Measurements from ENCODE around the gene ROBO1. TPM values are rescaled to one million over a fixed set of nuclear protein-coding genes. Genes with fewer than 3 reads are reported as not detected.

Gene ROBO1
- total and polyA plus RNA-seq, 9 donors, result 26.2 to 77.2 (median 38.7) TPM

GRCh38 chr3:78878789-78879188 lies 889.0 kb downstream of the ROBO1 start:
- no CpG with 5 or more reads among the region's 1 CpG for WGBS (ENCODE audit: insufficient coverage)
- H3K4me3 ChIP-seq (ENCODE audit: low read length), result no peak overlapping the region
- no peak overlapping the region for H3K27ac ChIP-seq (ENCODE audit: low read length)
- H3K27me3 ChIP-seq (ENCODE audit: control insufficient read depth, insufficient read depth, low read length), result no peaks in the 10 kb centered on the region
- H3K36me3 ChIP-seq (ENCODE audit: control insufficient read depth, insufficient read depth, low read length), result no peaks in the 10 kb centered on the region
- DNase-seq, result no peak
- peaks cover 3% of the 10 kb centered on the region for H3K4me1 ChIP-seq (ENCODE audit: control insufficient read depth, insufficient read depth, low read length)
- H3K9me3 ChIP-seq (replicated peaks; ENCODE audit: control insufficient read depth, low read depth, low read length), result no peaks in the 10 kb centered on the region

DNA sequence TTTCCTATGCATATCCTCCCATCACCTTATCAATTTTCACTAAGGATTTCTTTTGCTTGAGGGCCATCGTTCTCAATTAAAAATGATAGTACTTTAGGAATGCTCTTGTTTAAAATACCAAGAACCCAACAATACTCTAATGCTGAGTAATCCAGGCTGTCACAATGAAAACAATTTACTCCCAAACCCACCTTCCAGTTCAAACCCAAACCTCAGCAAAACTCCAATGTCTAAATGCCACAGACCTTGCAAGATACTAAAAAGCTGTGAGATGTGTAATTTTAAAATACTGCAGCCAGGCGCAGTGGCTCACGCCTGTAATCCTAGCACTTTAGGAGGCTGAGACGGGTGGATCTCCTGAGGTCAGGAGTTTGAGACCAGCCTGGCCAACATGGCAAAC lies 889.8 kb downstream of the ROBO1 start:
- WGBS (ENCODE audit: insufficient coverage), result 83% methylated on average over 3 of the region's 4 CpGs

GRCh38 chr3:78875851-78876250 lies 891.9 kb downstream of the ROBO1 start:
- Histone ChIP-seq H3K4me3 (ENCODE audit: low read length) (no peak overlapping the region), H3K9me3 (replicated peaks; ENCODE audit: control insufficient read depth, low read depth, low read length) (no peaks in the 10 kb centered on the region), H3K27ac (ENCODE audit: low read length) (no peak overlapping the region), H3K27me3 (ENCODE audit: control insufficient read depth, insufficient read depth, low read length) (no peaks in the 10 kb centered on the region), H3K4me1 (ENCODE audit: control insufficient read depth, insufficient read depth, low read length) (peaks cover 5% of the 10 kb centered on the region), H3K36me3 (ENCODE audit: control insufficient read depth, insufficient read depth, low read length) (no peaks in the 10 kb centered on the region)
- DNase-seq, result no peak

More for the DNA sequence above, 889.8 kb downstream of the ROBO1 start:
- peaks cover 3% of the 10 kb centered on the region for H3K4me1 ChIP-seq (ENCODE audit: control insufficient read depth, insufficient read depth, low read length)
- no peaks in the 10 kb centered on the region for H3K27me3 ChIP-seq (ENCODE audit: control insufficient read depth, insufficient read depth, low read length)
- H3K27ac ChIP-seq (ENCODE audit: low read length), result no peak overlapping the region
- no peaks in the 10 kb centered on the region for H3K36me3 ChIP-seq (ENCODE audit: control insufficient read depth, insufficient read depth, low read length)
- no peak for DNase-seq
- no peaks in the 10 kb centered on the region for H3K9me3 ChIP-seq (replicated peaks; ENCODE audit: control insufficient read depth, low read depth, low read length)
- no peak overlapping the region for H3K4me3 ChIP-seq (ENCODE audit: low read length)

- WGBS (ENCODE audit: insufficient coverage), result no CpG with 5 or more reads among the region's 4 CpGs
- Histone ChIP-seq H3K4me3 (ENCODE audit: low read length) (no peak overlapping the region), H3K9me3 (replicated peaks; ENCODE audit: control insufficient read depth, low read depth, low read length) (no peaks in the 10 kb centered on the region), H3K27ac (ENCODE audit: low read length) (no peak overlapping the region), H3K36me3 (ENCODE audit: control insufficient read depth, insufficient read depth, low read length) (no peaks in the 10 kb centered on the region), H3K27me3 (ENCODE audit: control insufficient read depth, insufficient read depth, low read length) (no peaks in the 10 kb centered on the region), H3K4me1 (ENCODE audit: control insufficient read depth, insufficient read depth, low read length) (peaks cover 5% of the 10 kb centered on the region)
- peak; percentile 46 for DNase-seq
These were observed 892.4 kb downstream of the ROBO1 start for GRCh38 chr3:78875436-78875835.

- H3K27me3 ChIP-seq (ENCODE audit: control insufficient read depth, insufficient read depth, low read length), result no peaks in the 10 kb centered on the region
- H3K36me3 ChIP-seq (ENCODE audit: control insufficient read depth, insufficient read depth, low read length), result no peaks in the 10 kb centered on the region
- DNase-seq, result no peak
- peaks cover 3% of the 10 kb centered on the region for H3K4me1 ChIP-seq (ENCODE audit: control insufficient read depth, insufficient read depth, low read length)
- no peak overlapping the region for H3K27ac ChIP-seq (ENCODE audit: low read length)
- no peak overlapping the region for H3K4me3 ChIP-seq (ENCODE audit: low read length)
- H3K9me3 ChIP-seq (replicated peaks; ENCODE audit: control insufficient read depth, low read depth, low read length), result no peaks in the 10 kb centered on the region
- WGBS (ENCODE audit: insufficient coverage), result no CpG with 5 or more reads among the region's 2 CpGs
These were observed 894.2 kb downstream of the ROBO1 start for GRCh38 chr3:78873641-78874040.

- peak; percentile 41 for DNase-seq
- Histone ChIP-seq H3K36me3 (ENCODE audit: control insufficient read depth, insufficient read depth, low read length) (no peaks in the 10 kb centered on the region), H3K27me3 (ENCODE audit: control insufficient read depth, insufficient read depth, low read length) (no peaks in the 10 kb centered on the region), H3K4me1 (ENCODE audit: control insufficient read depth, insufficient read depth, low read length) (peaks cover 3% of the 10 kb centered on the region), H3K9me3 (replicated peaks; ENCODE audit: control insufficient read depth, low read depth, low read length) (no peaks in the 10 kb centered on the region), H3K27ac (ENCODE audit: low read length) (no peak overlapping the region), H3K4me3 (ENCODE audit: low read length) (no peak overlapping the region)
- WGBS (ENCODE audit: insufficient coverage), result 0% methylated on average over 1 of the region's 3 CpGs
These were observed 895.6 kb downstream of the ROBO1 start for GRCh38 chr3:78872195-78872594.

DNA sequence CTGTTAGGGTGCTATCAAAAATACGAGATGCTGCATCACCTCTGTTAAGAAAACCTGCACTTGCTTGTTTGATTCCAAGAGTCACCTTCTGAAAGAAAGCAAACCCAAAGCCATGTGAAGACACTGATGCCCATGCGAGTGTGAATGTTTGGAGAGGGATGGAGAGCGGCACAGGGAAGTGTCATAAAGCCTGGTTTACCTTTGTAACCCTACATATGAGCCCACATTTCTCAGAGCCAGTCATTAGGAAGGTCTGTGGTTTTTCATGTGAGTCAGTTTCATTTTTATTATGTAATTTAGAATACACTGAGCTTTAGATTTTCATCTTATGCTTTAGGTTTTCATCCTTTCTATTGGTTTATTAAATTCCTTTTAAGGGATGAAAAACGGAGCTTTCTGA lies 896.8 kb downstream of the ROBO1 start:
- no peak overlapping the region for H3K4me3 ChIP-seq (ENCODE audit: low read length)
- no peak for DNase-seq
- no peaks in the 10 kb centered on the region for H3K9me3 ChIP-seq (replicated peaks; ENCODE audit: control insufficient read depth, low read depth, low read length)
- no peaks in the 10 kb centered on the region for H3K27me3 ChIP-seq (ENCODE audit: control insufficient read depth, insufficient read depth, low read length)
- H3K4me1 ChIP-seq (ENCODE audit: control insufficient read depth, insufficient read depth, low read length), result peaks cover 3% of the 10 kb centered on the region
- H3K27ac ChIP-seq (ENCODE audit: low read length), result no peak overlapping the region
- H3K36me3 ChIP-seq (ENCODE audit: control insufficient read depth, insufficient read depth, low read length), result no peaks in the 10 kb centered on the region
- WGBS (ENCODE audit: insufficient coverage), result 93% methylated on average over 3 of the region's 4 CpGs

DNA sequence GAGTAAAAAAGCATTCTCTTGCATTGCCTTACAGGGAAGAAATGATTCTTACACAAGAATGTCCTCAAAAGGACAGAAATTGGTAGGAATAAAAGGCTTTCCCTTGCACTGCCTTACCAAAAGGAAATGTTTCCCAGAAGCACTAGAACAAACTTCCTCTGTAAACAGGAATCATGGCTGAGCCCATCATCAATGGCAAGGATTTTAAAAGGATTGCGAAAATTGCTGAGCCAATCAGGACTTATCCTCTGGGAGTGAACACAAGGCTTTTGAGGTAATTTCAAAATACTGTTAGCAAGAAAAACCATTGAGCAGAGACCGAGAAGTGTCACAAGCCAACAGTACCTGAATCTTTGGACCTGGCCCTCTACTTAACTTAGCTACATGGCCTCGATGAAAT lies 897.3 kb downstream of the ROBO1 start:
- no peak for DNase-seq
- Histone ChIP-seq H3K9me3 (replicated peaks; ENCODE audit: control insufficient read depth, low read depth, low read length) (no peaks in the 10 kb centered on the region), H3K4me1 (ENCODE audit: control insufficient read depth, insufficient read depth, low read length) (peaks cover 3% of the 10 kb centered on the region), H3K36me3 (ENCODE audit: control insufficient read depth, insufficient read depth, low read length) (no peaks in the 10 kb centered on the region), H3K4me3 (ENCODE audit: low read length) (no peak overlapping the region), H3K27ac (ENCODE audit: low read length) (no peak overlapping the region), H3K27me3 (ENCODE audit: control insufficient read depth, insufficient read depth, low read length) (no peaks in the 10 kb centered on the region)
- 80% methylated on average over 1 of the region's 3 CpGs for WGBS (ENCODE audit: insufficient coverage)

DNA sequence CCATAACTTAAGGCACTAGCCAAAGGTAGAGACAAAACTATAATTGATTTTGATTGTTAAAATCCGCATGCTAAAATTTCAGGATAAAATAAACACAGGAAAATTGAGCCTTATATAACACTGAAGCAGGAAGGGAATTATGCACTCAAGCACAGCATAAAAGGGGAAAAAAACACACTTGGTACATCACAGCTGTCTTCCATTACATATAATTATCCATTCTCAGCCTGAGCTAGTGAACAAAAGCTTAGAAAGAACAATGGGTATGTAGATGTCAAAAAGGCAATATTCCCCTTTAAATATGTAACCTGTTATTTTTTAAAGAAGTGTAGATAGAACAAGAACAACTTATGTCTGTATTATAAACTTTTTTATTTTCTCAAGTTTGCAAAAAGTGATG lies 899.2 kb downstream of the ROBO1 start:
- Histone ChIP-seq H3K36me3 (ENCODE audit: control insufficient read depth, insufficient read depth, low read length) (no peaks in the 10 kb centered on the region), H3K9me3 (replicated peaks; ENCODE audit: control insufficient read depth, low read depth, low read length) (no peaks in the 10 kb centered on the region), H3K27ac (ENCODE audit: low read length) (no peak overlapping the region), H3K4me1 (ENCODE audit: control insufficient read depth, insufficient read depth, low read length) (peaks cover 3% of the 10 kb centered on the region), H3K27me3 (ENCODE audit: control insufficient read depth, insufficient read depth, low read length) (no peaks in the 10 kb centered on the region), H3K4me3 (ENCODE audit: low read length) (no peak overlapping the region)
- DNase-seq, result no peak
- WGBS (ENCODE audit: insufficient coverage), result no CpG with 5 or more reads among the region's 1 CpG

GRCh38 chr3:78867409-78868372 lies 900.1 kb downstream of the ROBO1 start:
- H3K4me3 ChIP-seq (ENCODE audit: low read length), result no peak overlapping the region
- H3K27me3 ChIP-seq (ENCODE audit: control insufficient read depth, insufficient read depth, low read length), result no peaks in the 10 kb centered on the region
- WGBS (ENCODE audit: insufficient coverage), result 13% methylated on average over 2 of the region's 7 CpGs
- peak; percentile 40 for DNase-seq
- no peak overlapping the region for H3K27ac ChIP-seq (ENCODE audit: low read length)
- H3K4me1 ChIP-seq (ENCODE audit: control insufficient read depth, insufficient read depth, low read length), result peaks cover 3% of the 10 kb centered on the region
- no peaks in the 10 kb centered on the region for H3K9me3 ChIP-seq (replicated peaks; ENCODE audit: control insufficient read depth, low read depth, low read length)
- no peaks in the 10 kb centered on the region for H3K36me3 ChIP-seq (ENCODE audit: control insufficient read depth, insufficient read depth, low read length)
